LNCaP clone FGC (cell line): ENCODE measurements around the gene RSRC2.

Source experiments
- DNase-seq: peaks from one replicate; pipeline ENCODE4 v3.0.0-alpha.2; 2011; ENCODE audit warnings: low read depth
- H3K4me3 ChIP-seq: 2 replicates; pipeline ENCODE4 v1.5.1; 2011; ENCODE audit warnings: mild to moderate bottlenecking, low read depth, low read length, control low read depth
- TF ChIP-seq, protein P1 (sequence below): IDR thresholded peaks from 2 replicates; pipeline ENCODE4 v1.5.1; 2012; ENCODE audit warnings: mild to moderate bottlenecking; ENCODE audit not compliant: control insufficient read depth, insufficient read depth; ENCODE audit errors: extremely low read depth

The RSRC2 gene

DNA sequence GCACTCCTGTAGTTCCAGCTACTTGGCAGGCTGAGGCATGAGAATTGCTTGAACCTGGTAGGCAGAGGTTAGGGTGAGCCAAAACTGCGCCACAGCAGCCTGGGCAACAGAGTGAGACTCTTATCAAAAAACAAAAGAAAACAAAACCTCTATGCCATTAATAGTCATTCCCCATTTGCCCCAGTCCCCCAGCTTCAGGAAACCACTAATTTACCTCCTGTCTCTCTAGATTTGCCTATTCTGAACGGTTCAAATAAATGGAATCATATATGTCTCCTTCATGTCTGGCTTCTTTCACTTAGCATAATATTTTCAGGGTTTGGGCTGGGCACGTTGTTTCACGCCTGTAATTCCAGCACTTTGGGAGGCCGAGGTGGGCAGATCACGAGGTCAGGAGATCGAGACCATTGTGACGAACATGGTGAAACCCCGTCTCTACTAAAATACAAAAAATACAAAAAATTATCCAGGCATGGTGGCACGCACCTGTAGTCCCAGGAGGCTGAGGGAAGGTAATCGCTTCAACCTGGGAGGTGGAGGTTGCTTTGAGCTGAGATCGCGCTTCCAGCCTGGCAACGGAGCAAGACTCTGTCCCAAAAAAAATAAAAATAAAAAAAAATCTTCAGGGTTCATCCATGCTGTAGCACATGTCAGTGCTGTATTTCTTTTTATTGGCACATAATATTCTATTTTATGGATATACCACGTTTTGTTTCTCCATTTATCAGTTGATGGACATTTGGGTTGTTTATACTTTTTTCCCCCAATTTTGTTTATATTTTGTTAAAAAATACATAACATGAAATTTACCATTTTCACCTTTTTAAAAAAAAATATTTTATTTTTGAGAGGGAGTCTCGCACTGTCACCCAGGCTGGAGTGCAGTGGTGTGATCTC lies 32.3 kb upstream of the RSRC2 start:
- no peak for DNase-seq
- TF ChIP-seq, protein P1, sequence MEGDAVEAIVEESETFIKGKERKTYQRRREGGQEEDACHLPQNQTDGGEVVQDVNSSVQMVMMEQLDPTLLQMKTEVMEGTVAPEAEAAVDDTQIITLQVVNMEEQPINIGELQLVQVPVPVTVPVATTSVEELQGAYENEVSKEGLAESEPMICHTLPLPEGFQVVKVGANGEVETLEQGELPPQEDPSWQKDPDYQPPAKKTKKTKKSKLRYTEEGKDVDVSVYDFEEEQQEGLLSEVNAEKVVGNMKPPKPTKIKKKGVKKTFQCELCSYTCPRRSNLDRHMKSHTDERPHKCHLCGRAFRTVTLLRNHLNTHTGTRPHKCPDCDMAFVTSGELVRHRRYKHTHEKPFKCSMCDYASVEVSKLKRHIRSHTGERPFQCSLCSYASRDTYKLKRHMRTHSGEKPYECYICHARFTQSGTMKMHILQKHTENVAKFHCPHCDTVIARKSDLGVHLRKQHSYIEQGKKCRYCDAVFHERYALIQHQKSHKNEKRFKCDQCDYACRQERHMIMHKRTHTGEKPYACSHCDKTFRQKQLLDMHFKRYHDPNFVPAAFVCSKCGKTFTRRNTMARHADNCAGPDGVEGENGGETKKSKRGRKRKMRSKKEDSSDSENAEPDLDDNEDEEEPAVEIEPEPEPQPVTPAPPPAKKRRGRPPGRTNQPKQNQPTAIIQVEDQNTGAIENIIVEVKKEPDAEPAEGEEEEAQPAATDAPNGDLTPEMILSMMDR: no peak
- H3K4me3 ChIP-seq: no peak overlapping the region

- DNase-seq: no peak
- H3K4me3 ChIP-seq: no peak overlapping the region
- TF ChIP-seq, protein P1: no peak
Measured at GRCh38 chr12:122547330-122547729, 20.6 kb upstream of the RSRC2 start.

- DNase-seq: no peak
- TF ChIP-seq, protein P1: no peak
- no peak overlapping the region for H3K4me3 ChIP-seq
Measured at GRCh38 chr12:122545855-122546254, 19.1 kb upstream of the RSRC2 start.

- no peak overlapping the region for H3K4me3 ChIP-seq
- DNase-seq: no peak
- TF ChIP-seq, protein P1: no peak
Measured at GRCh38 chr12:122544537-122544936, 17.8 kb upstream of the RSRC2 start.

- DNase-seq: no peak
- no peak overlapping the region for H3K4me3 ChIP-seq
- TF ChIP-seq, protein P1: no peak
Measured at GRCh38 chr12:122538496-122538895, 11.8 kb upstream of the RSRC2 start.

- H3K4me3 ChIP-seq: no peak overlapping the region
- TF ChIP-seq, protein P1: no peak
Measured at GRCh38 chr12:122537021-122537420, 10.3 kb upstream of the RSRC2 start.

More at GRCh38 chr12:122537021-122537420, 10.3 kb upstream of the RSRC2 start:
- no peak for DNase-seq
